H1 (cell line): ENCODE measurements around the gene SSX2IP. TPM values are rescaled to one million over a fixed set of nuclear protein-coding genes. Genes with fewer than 3 reads are reported as not detected.

Source experiments
- SIN3A ChIP-seq, 2 experiments: IDR thresholded peaks in 1 of 2; conservative IDR thresholded peaks in 1 of 2; 2 replicates each; pipeline ENCODE4 v1.6.1; 2011 to 2012; ENCODE audit warnings: low read length in 2 of 2, improper control_type of control experiment in 1 of 2, low read depth in 1 of 2, mild to moderate bottlenecking in 1 of 2
- TAF1 ChIP-seq: IDR thresholded peaks from 2 replicates; pipeline ENCODE4 v1.6.1; 2011; ENCODE audit warnings: mild to moderate bottlenecking, low read depth, low read length
- polyA plus RNA-seq, 7 experiments: library from polyadenylated mRNA; depleted of rRNA in 3 of 7; stranded (reverse) in 5 of 7; unstranded in 2 of 7; fragments of >200 nt in 5 of 7; fragments of 200-250 nt in 2 of 7; gene quantifications; 1 replicate in 5 of 7; 2 replicates in 1 of 7; 4 replicates in 1 of 7; pipeline versions ENCODE4 v1.2.1 to v1.2.3, GENCODE V29; 2011 to 2013; ENCODE audit warnings: missing spikeins in 2 of 7, mixed read lengths in 2 of 7
- total RNA-seq: library from RNA; stranded (reverse); fragmentation: NEBNext Ultra II Directional; extraction: Animal tissue kit (Norgen Biotek cat#: 25700); gene quantifications from 2 replicates; pipeline ENCODE4 v1.2.1, GENCODE V29; 2021
- TF ChIP-seq, protein P1 (sequence below): fragments of 300-600 bp; sonication (generic); IDR thresholded peaks from 2 replicates; pipeline ENCODE4 v1.7.1; 2012; ENCODE audit warnings: low read length, moderate library complexity, mild to moderate bottlenecking, inconsistent platforms; ENCODE audit not compliant: insufficient replicate concordance

Gene SSX2IP
- total and polyA plus RNA-seq, 2 of the 8 experiments (the other 6 are each of a cell fraction or from before 2014, with no cell fraction given): 4.0 to 31.3 TPM

DNA sequence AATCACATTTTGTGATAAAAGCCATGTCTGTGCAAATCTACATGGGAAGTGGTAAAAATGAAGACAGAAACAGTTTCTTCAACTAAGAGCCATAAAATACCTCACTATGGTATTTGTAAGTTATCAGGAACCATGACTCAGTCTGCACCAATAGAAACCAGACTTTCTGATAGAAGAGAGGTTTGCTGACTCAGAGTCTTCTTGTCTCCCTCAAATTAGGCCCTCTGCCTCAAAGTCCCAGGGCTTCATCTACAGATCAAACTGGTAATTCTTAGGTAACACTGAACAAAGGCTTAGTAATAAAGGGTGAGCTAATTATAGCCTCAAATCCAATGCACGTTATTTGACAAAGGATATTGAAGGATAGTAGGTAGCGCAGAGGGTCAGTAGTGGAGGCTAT lies 30.9 kb upstream of the SSX2IP start (continued):
- TF ChIP-seq, protein P1, sequence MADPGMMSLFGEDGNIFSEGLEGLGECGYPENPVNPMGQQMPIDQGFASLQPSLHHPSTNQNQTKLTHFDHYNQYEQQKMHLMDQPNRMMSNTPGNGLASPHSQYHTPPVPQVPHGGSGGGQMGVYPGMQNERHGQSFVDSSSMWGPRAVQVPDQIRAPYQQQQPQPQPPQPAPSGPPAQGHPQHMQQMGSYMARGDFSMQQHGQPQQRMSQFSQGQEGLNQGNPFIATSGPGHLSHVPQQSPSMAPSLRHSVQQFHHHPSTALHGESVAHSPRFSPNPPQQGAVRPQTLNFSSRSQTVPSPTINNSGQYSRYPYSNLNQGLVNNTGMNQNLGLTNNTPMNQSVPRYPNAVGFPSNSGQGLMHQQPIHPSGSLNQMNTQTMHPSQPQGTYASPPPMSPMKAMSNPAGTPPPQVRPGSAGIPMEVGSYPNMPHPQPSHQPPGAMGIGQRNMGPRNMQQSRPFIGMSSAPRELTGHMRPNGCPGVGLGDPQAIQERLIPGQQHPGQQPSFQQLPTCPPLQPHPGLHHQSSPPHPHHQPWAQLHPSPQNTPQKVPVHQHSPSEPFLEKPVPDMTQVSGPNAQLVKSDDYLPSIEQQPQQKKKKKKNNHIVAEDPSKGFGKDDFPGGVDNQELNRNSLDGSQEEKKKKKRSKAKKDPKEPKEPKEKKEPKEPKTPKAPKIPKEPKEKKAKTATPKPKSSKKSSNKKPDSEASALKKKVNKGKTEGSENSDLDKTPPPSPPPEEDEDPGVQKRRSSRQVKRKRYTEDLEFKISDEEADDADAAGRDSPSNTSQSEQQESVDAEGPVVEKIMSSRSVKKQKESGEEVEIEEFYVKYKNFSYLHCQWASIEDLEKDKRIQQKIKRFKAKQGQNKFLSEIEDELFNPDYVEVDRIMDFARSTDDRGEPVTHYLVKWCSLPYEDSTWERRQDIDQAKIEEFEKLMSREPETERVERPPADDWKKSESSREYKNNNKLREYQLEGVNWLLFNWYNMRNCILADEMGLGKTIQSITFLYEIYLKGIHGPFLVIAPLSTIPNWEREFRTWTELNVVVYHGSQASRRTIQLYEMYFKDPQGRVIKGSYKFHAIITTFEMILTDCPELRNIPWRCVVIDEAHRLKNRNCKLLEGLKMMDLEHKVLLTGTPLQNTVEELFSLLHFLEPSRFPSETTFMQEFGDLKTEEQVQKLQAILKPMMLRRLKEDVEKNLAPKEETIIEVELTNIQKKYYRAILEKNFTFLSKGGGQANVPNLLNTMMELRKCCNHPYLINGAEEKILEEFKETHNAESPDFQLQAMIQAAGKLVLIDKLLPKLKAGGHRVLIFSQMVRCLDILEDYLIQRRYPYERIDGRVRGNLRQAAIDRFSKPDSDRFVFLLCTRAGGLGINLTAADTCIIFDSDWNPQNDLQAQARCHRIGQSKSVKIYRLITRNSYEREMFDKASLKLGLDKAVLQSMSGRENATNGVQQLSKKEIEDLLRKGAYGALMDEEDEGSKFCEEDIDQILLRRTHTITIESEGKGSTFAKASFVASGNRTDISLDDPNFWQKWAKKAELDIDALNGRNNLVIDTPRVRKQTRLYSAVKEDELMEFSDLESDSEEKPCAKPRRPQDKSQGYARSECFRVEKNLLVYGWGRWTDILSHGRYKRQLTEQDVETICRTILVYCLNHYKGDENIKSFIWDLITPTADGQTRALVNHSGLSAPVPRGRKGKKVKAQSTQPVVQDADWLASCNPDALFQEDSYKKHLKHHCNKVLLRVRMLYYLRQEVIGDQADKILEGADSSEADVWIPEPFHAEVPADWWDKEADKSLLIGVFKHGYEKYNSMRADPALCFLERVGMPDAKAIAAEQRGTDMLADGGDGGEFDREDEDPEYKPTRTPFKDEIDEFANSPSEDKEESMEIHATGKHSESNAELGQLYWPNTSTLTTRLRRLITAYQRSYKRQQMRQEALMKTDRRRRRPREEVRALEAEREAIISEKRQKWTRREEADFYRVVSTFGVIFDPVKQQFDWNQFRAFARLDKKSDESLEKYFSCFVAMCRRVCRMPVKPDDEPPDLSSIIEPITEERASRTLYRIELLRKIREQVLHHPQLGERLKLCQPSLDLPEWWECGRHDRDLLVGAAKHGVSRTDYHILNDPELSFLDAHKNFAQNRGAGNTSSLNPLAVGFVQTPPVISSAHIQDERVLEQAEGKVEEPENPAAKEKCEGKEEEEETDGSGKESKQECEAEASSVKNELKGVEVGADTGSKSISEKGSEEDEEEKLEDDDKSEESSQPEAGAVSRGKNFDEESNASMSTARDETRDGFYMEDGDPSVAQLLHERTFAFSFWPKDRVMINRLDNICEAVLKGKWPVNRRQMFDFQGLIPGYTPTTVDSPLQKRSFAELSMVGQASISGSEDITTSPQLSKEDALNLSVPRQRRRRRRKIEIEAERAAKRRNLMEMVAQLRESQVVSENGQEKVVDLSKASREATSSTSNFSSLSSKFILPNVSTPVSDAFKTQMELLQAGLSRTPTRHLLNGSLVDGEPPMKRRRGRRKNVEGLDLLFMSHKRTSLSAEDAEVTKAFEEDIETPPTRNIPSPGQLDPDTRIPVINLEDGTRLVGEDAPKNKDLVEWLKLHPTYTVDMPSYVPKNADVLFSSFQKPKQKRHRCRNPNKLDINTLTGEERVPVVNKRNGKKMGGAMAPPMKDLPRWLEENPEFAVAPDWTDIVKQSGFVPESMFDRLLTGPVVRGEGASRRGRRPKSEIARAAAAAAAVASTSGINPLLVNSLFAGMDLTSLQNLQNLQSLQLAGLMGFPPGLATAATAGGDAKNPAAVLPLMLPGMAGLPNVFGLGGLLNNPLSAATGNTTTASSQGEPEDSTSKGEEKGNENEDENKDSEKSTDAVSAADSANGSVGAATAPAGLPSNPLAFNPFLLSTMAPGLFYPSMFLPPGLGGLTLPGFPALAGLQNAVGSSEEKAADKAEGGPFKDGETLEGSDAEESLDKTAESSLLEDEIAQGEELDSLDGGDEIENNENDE: no peak
- TF ChIP-seq TAF1 (no peak), SIN3A (conservative IDR thresholded peaks at IDR 0.05 in 1 of 2, IDR thresholded peaks at IDR 0.05 in 1 of 2; ENCODE audit: low read depth in 1 of 2, low read length in 2 of 2) (no peak)
- TF ChIP-seq, all 59 proteins: peak for 0
